Suprapubic skin (tissue), 4 donors: Measurements from ENCODE around the gene TBCA.

Experiments used
- CTCF ChIP-seq, 2 donors: fragments of 200-600 bp in 1 of 2; fragments of 450-650 bp in 1 of 2; sonication (generic) in 1 of 2; IDR thresholded peaks; one replicate each; pipeline ENCODE4 v1.5.1; 2016 to 2019; ENCODE audit warnings: antibody characterized with exemption in 2 of 2, mild to moderate bottlenecking in 1 of 2, moderate library complexity in 1 of 2
- EP300 ChIP-seq: sonication (generic); formaldehyde crosslinking; IDR thresholded peaks from one replicate; pipeline ENCODE4 v1.6.1; 2017; ENCODE audit warnings: antibody characterized with exemption
- POLR2AphosphoS5 ChIP-seq, 3 donors: sonication (generic); formaldehyde crosslinking; IDR thresholded peaks; one replicate each; pipeline ENCODE4 v1.6.1; 2017; ENCODE audit warnings: antibody characterized with exemption in 3 of 3

DNA sequence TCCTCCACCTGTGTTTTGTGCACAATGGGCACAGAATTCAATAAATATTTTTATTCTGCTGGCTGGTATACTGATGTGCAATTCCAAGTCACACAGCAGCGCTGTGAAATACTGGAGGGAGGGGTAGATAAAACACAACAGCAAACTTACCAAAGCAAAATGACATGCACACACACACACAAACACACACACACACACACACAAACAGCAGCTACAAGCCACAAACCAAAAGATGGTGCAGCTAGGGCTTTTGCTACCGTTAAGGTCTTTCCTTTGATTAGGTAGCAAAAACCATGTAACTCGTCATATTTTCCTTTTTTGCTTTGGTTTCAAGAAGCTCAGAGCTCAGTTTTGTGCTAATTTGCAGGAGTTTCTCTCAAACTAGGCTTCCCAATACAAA is 1.8 kb upstream of the TBCA start:
- TF ChIP-seq CTCF (IDR thresholded peaks at IDR 0.05) = no peak
- TF ChIP-seq POLR2AphosphoS5 (IDR thresholded peaks at IDR 0.05) = no peak
- no peak for TF ChIP-seq EP300
